ENCODE measurements around the gene MAP4K5.

DNA sequence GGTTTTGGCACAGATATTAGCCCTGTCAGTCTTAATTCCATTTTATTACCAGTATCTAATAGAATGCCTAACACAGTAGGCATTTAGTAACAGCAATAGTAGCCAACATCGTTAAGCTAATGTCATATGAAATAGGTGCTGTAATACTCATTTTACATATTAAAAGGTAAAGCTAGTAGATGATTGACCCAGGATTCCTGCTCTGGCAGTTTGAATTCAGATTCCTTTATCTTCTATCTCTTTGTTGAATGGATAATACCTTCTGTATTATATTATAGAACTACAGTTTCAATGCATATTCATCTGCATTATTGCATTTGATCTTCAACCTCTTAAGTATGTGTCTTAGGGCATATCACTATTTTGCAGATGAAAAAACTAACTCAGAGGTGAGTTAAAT lies 30.5 kb upstream of the MAP4K5 start:
- TF ChIP-seq CTCF (conservative IDR thresholded peaks at IDR 0.05 in 1 of 2, IDR thresholded peaks at IDR 0.05 in 1 of 2; ENCODE audit: extremely low read depth in 1 of 2, insufficient read depth in 1 of 2, low read depth in 1 of 2, low read length in 2 of 2) (no peak), EZH2 (IDR thresholded peaks at IDR 0.05; ENCODE audit: borderline replicate concordance, low read length) (no peak)
